NCI-H187 treated with DMSO at 0.1 percent for 48 hours (cell line): ENCODE results near the gene IRF2.

ENCODE experiments used
- DNase-seq: peaks from one replicate; lab custom pipeline; 2025; lab: John Stamatoyannopoulos, UW

IRF2 gene

GRCh38 chr4:184368290-184368689 is 106.1 kb downstream of the IRF2 start:
- DNase-seq: no peak

GRCh38 chr4:184364100-184364921 is 110.0 kb downstream of the IRF2 start:
- no peak for DNase-seq

- no peak for DNase-seq
Measured at GRCh38 chr4:184363258-184363657, 111.1 kb downstream of the IRF2 start.

- DNase-seq: no peak
Measured at GRCh38 chr4:184362396-184362795, 112.0 kb downstream of the IRF2 start.

GRCh38 chr4:184361443-184361842 is 112.9 kb downstream of the IRF2 start:
- DNase-seq: no peak

GRCh38 chr4:184359888-184360287 is 114.5 kb downstream of the IRF2 start:
- no peak for DNase-seq

- no peak for DNase-seq
Measured at GRCh38 chr4:184358521-184359232, 115.7 kb downstream of the IRF2 start.

GRCh38 chr4:184357772-184358171 is 116.6 kb downstream of the IRF2 start:
- DNase-seq: no peak

GRCh38 chr4:184357165-184357564 is 117.2 kb downstream of the IRF2 start:
- no peak for DNase-seq

GRCh38 chr4:184356366-184356765 is 118.0 kb downstream of the IRF2 start:
- DNase-seq: no peak

GRCh38 chr4:184355857-184356256 is 118.5 kb downstream of the IRF2 start:
- DNase-seq: no peak

- no peak for DNase-seq
Measured at GRCh38 chr4:184355111-184355604, 119.2 kb downstream of the IRF2 start.

- DNase-seq: no peak
Measured at GRCh38 chr4:184352891-184353290, 121.5 kb downstream of the IRF2 start.

- DNase-seq: no peak
Measured at GRCh38 chr4:184351560-184352451, 122.5 kb downstream of the IRF2 start.

GRCh38 chr4:184350964-184351363 is 123.4 kb downstream of the IRF2 start:
- no peak for DNase-seq

GRCh38 chr4:184350213-184350817 is 124.0 kb downstream of the IRF2 start:
- DNase-seq: no peak

GRCh38 chr4:184349283-184350039 is 124.9 kb downstream of the IRF2 start:
- no peak for DNase-seq

- no peak for DNase-seq
Measured at GRCh38 chr4:184348311-184349233, 125.8 kb downstream of the IRF2 start.

GRCh38 chr4:184347251-184348239 is 126.8 kb downstream of the IRF2 start:
- DNase-seq: peak; percentile 74
